ENCODE results near the gene GJC2. TPM values are rescaled to one million over a fixed set of nuclear protein-coding genes. Genes with fewer than 3 reads are reported as not detected.
"Not testable (repeated sequence)": the region's sequence is repeated elsewhere in the genome, so short reads cannot be mapped to it uniquely, and the experiment has no call there.

GJC2 gene
- total RNA-seq, 1 experiment from 2014 or later: 45.3 TPM

GRCh38 chr1:228171221-228171891 is 21.6 kb downstream of the GJC2 start:
- no peak for DNase-seq (ENCODE audit: low spot score)

GRCh38 chr1:228172591-228173527 is 23.1 kb downstream of the GJC2 start:
- no peak for DNase-seq (ENCODE audit: low spot score)

- DNase-seq (ENCODE audit: low spot score): not testable (repeated sequence)
Measured at GRCh38 chr1:228173528-228174481, 24.1 kb downstream of the GJC2 start.

- DNase-seq (ENCODE audit: low spot score): no peak
Measured at GRCh38 chr1:228174482-228175315, 25.0 kb downstream of the GJC2 start.

DNA sequence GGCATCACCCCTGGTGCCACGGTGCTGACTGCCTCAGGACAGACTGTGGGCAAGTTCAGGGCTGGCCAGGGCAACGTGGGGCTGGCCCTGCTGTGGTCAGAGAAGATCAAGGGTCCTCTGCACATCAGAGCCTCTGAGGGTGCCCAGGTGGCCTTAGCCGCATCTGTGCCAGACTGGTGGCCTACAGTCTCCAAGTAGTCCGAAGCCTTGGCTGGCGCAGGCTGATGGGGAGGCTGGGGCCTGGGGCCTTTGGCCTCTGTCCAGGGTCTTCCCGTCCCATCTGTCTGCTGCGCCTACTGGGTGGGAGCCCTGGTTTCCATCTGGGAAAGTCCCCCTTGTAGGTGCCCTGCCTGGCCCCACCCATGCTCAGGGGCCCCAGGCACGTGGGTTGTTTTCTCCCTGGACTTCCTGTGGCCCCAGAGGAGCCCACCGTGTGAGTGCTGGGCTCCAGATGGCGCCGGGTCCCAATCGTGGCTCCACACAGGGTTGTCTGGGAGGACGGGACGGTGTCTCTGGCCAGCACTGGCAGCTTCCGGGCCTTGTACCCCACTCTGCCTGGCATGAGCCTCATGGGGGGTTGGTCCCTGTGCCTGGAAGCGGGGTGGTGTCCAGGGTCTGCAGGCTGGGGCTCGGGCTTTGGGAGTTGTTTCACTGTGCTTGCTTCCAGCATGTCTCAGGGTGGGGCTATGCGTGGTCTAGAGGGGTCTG is 25.7 kb downstream of the GJC2 start:
- DNase-seq (ENCODE audit: low spot score): no peak

GRCh38 chr1:228176024-228176395 is 26.3 kb downstream of the GJC2 start:
- no peak for DNase-seq (ENCODE audit: low spot score)

GRCh38 chr1:228176461-228177182 is 26.9 kb downstream of the GJC2 start:
- no peak for DNase-seq (ENCODE audit: low spot score)

DNA sequence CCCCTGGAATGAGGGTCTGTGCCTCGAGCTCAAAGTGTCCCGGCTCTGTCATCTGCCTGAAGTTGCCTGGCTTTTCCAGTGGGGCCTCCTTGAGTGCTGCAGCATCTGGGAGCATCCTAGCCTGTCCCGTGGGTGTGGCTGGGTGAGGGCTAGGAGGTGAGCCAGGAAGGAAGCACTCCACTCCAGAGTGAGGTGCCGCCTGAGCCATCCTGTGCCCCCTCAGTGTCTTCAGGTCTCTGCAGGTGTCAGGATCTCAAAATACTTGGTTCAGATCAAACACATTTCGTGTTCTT is 27.4 kb downstream of the GJC2 start:
- DNase-seq (ENCODE audit: low spot score): no peak

DNA sequence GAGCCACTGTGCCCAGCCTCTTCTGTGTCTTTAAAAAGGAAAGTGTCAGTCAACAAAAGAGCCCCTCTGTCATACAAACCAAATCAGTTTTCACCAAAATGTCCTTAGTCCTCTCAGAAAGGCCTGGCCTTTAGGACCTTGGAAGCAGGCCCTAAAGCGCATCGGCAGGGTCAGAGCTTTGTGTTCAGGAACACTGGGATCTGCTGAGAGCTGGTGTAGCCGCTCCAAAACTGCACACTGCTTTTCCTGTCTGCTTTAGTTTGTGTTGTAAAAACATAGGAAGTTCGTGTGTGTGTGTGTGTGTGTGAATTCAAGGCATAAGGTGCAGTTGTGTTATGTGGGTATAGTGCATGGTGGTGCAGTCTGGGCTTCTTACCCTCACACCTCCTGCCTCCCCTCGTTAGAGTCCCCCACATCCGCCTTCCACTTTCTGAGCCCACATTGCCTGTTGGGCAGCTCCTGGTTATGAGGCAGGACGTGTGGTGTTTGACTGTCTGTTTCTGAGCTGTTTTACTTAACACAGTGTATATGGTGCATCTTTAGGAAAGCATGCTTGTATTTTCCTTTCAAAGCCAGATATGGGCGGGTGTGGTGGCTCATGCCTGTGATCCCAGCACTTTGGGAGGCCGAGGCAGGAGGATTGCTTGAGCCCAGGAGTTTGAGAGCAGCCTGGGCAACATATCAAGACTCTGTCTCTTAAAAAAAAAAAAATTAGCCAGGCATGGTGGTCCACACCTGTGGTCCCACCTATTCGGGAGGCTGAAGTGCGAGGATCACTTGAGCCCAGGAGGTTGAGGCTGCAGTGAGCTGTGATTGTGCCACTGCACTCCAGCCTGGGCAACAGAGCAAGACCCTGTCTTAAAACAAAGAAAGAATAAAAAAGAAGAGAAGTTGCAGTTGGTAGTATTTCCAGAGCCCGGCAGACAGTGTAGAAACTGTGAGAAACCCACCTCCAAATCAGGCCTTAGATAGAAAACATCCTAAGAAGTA is 28.3 kb downstream of the GJC2 start:
- DNase-seq (ENCODE audit: low spot score): no peak

GRCh38 chr1:228178737-228179684 is 29.3 kb downstream of the GJC2 start:
- DNase-seq (ENCODE audit: low spot score): no peak

DNA sequence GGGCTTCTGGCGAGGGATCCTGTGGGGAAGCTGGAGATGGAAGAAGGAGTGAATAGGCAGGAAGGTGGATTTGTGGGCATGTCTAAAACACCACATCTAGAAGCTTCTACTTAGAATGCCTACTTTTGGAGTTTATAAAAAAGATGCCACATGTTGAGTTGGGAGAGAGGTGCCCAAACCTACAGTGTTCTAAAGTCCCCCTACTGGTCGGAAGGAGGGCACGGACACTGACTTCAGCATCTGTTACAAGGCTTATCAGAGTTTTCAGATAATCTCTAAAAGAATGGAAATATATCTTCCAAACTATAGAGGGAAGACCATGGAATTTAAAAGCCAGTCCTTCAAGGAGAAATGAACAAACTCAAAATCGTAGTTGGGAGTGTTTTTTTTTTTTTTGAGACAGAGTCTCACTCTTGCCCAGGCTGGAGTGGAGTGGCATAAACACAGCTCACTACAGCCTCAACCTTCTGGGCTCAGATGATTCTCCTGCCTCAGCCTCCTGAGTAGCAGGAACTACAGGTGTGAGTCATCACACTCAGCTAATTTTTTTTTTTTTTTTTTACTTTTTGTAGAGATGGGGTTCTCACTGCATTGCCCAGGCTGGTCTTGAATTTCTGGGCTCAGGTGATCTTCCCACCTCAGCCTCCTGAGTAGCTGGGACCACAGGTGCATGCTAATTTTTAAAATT is 30.7 kb downstream of the GJC2 start:
- DNase-seq (ENCODE audit: low spot score): peak; percentile 35

DNA sequence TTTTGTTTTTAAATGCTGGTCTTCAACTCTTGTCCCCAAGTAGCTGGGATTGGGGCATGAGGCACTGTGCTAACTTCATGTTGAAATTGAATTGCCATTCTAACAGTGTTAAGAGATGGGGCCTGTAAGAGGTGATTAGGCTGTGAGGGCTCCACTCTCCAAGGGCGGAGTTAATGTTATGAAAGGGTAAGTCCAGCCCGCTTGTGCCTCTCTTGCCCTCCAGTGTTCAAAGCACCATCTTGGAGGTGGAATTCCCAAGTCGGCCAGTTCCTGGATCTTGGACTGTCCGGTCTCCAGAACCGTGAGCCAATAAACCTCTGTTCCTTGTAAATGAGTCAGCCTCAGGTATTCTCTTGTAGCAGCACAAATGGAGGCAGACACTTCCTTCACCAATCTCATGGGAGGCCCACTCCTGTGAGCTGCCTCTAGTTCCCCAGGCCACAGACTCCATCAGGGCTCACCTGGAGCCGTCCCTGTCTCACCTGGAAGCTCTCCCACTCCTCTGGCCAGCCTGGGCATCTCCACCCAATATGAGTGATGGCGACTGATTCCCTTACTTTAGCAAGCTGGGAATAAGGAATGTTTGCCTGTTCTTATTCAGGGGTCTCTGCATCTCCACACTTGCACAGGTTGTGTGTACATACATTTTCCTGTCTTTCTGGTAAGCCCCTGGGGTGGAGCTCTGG is 31.4 kb downstream of the GJC2 start:
- no peak for DNase-seq (ENCODE audit: low spot score)

DNA sequence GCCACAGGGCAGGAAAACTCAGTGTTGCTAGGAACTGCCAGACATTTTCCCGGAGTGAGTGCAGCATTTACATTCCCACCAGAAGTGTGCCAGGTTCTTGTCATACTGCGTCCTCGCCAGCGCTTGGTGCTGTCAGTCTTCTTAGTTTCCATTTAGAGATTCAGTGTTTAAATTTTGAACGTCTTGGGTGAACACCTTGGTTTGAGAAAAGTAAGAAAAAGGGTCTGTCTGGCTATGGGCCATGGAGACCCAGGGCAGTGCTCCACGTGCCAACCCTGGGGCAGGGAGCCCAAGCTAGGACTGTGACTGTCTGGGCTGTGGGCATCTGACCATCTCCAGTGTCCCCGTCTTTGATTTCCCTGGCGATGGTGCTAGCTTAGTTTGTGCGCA is 31.9 kb downstream of the GJC2 start:
- DNase-seq (ENCODE audit: low spot score): no peak

DNA sequence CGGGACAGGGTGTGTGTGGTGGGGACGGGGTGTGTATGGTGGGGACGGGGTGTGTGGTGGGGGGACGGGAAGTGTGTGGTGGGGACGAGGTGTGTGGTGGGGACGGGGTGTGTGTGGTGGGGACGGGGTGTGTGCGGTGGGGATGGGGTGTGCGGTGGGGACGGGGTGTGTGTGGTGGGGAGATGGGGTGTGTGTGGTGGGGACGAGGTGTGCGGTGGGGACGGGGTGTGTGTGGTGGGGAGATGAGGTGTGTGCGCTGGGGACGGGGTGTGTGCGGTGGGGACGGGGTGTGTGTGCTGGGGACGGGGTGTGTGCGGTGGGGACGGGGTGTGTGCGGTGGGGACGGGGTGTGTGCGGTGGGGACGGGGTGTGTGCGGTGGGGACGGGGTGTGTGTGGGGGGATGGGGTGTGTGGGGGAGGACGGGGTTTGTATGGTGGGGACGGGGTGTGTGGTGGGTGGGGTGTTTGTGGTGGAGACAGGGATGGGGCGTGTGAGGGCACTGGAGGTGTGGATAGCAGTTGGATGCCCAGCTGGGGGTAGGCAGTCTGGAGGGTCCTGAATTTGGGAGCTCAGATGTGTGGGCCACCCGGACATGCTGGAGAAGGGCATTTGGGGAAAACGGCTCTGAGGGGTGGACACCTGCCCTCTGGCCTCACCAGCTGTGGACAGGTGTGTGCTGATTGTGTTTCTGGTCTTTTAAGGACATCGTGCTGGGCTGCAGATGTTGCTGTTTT is 32.7 kb downstream of the GJC2 start:
- no peak for DNase-seq (ENCODE audit: low spot score)

GRCh38 chr1:228184152-228184551 is 34.4 kb downstream of the GJC2 start:
- no peak for DNase-seq (ENCODE audit: low spot score)

DNA sequence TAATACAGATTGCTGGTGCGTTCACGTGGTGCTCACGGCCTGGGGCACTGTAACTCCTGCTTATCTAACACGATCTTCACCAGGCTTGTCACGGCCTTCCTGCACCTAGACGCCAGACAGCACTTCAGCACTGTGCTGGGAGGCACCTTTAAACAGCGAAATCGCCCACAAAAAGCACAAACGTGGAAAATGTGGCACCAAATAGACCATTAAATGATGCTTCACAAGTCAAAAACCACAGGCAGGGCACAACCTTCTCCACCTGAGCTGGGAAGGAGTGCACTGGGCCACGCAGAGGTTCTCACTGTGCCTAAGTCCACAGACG is 35.9 kb downstream of the GJC2 start:
- DNase-seq (ENCODE audit: low spot score): no peak

Measured in HT-29 (cell line).